Subcutaneous adipose tissue (tissue), 4 donors: Measurements from ENCODE around the gene MYO10. TPM values are rescaled to one million over a fixed set of nuclear protein-coding genes. Genes with fewer than 3 reads are reported as not detected.

Experiments
- total RNA-seq, 4 donors: library from RNA; depleted of rRNA; stranded (reverse); fragments of >200 nt; gene quantifications; one replicate each; pipeline ENCODE4 v1.1.0, GENCODE V29; 2016
- TF ChIP-seq, protein P1 (sequence below): fragments of 450-650 bp; IDR thresholded peaks from one replicate; pipeline ENCODE4 v1.5.1; 2016; ENCODE audit warnings: low read depth, mild to moderate bottlenecking, control low read depth, antibody characterized with exemption, moderate library complexity

The MYO10 gene
- total RNA-seq, 4 donors from 2014 or later = 7.0 to 33.0 (median 9.3) TPM

DNA sequence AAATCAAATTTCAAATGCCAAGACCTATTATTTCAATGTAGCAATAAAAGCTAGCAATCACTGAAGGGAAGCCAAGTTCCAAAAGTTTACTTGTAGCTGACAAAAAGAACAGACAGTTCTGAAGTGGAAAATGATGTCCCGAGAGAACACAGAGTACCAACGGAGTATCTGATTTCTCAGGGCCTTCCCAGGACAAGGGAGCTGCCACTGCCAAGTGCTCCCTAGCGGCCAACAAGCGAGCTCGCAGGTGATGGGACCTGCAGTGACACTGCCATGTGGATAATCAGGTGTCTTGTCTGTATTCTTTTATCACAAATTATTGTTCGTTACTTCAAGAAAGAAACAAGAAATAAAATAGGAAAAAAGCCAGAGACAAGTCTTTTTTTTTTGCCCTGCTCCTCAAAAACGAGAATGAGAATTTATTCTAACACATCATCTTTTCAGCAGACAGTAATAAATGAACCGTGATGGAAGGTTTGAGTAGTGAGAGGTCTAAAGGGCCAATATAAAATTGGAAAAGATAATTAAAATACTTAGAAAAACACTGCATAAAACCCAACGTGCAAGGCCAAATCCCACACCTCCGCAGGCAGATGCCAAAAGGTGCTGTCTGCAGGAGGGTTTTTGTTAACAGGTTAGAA is 159.4 kb downstream of the MYO10 start:
- TF ChIP-seq, protein P1, sequence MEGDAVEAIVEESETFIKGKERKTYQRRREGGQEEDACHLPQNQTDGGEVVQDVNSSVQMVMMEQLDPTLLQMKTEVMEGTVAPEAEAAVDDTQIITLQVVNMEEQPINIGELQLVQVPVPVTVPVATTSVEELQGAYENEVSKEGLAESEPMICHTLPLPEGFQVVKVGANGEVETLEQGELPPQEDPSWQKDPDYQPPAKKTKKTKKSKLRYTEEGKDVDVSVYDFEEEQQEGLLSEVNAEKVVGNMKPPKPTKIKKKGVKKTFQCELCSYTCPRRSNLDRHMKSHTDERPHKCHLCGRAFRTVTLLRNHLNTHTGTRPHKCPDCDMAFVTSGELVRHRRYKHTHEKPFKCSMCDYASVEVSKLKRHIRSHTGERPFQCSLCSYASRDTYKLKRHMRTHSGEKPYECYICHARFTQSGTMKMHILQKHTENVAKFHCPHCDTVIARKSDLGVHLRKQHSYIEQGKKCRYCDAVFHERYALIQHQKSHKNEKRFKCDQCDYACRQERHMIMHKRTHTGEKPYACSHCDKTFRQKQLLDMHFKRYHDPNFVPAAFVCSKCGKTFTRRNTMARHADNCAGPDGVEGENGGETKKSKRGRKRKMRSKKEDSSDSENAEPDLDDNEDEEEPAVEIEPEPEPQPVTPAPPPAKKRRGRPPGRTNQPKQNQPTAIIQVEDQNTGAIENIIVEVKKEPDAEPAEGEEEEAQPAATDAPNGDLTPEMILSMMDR = no peak

DNA sequence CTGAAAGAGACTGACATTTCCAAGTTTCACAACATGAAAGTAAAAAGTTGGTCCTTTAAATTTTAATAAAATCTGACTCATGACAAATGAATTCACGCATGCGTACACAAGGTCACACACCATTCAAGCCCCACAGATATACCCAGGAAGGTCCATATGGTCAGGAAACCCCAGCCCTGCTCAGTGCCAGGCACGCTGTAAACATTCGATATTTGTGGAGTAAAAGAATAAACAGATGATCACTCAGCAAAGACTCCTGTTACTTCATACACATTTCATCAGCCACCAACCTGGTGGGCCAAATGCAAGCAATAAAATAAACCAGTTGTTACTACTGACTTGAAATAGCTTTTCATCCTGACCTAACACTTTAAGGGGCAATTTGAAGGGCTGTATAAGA is 161.3 kb downstream of the MYO10 start:
- TF ChIP-seq, protein P1 = no peak

DNA sequence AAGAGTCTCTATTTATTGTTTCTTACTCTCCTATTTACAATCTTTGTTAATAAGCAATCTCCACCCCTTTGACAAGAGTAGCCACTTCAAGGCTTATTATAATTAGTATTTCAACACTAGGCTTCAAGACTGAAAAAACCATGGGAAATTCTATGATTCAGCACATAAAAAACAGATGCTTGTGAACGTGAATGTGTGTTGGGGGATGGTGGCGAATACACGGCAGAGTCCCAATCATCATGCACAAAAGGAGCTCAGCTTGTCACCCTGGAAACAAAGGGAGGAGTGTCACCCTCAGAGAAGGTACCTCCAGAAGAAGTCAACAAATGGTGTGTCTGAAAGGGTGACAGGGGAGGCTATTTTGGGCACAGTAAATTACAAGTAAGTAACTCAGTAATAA is 162.1 kb downstream of the MYO10 start:
- TF ChIP-seq, protein P1 = no peak

DNA sequence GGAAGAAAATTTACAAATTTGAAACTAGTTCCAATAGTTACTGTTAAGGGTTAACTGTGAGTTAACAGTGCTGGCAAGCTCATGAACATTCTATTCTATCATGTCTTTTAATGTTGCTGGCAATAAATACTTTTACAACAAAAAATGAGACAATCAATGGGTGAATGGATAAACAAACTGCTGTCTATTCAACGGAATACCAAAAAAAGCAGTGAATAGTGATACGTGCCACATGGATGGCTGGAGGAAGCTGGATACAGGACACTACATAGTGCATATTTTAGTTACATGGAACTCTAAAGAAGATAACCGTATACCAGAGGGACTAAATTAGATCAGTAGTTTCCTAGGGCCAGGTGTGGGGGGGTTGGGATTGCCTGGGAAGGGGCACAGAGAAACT is 163.5 kb downstream of the MYO10 start:
- TF ChIP-seq, protein P1 = no peak

DNA sequence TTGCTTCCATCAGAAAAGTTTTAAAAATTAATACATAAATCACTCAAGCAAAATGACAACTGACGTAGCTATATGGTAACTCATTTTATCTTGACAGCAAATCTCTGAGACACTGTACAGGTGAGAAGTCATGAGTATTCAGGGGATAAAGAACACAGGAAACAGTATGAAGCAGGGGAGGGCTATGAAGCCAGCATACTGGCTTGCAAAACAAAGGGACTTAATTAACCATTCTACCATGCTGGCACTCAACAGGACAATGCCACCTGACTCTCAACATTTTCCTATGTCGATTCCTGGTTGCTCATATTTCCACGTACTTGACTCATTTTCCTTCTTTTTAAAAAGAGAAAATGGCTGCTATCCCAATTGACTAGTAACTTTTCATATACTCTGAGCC is 167.9 kb downstream of the MYO10 start:
- TF ChIP-seq, protein P1 = no peak

DNA sequence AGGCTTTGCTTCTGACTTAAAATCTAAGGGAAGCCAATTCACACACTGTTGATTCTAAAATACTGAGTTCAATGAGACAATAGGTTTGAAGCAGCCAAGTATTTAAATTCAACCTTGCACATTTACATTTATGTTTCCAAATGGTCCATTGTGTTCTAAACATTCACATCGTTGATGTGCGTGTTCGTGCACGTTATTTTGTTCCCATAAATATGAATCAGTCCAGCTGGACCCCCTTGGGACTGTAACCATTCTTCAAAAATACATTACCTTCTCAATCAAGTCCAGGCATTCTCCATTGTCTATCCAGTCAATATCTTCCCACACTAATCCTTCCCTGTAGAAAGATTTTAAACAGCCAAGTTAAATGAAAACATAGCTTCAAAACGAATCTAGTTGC is 172.9 kb downstream of the MYO10 start:
- TF ChIP-seq, protein P1 = no peak

DNA sequence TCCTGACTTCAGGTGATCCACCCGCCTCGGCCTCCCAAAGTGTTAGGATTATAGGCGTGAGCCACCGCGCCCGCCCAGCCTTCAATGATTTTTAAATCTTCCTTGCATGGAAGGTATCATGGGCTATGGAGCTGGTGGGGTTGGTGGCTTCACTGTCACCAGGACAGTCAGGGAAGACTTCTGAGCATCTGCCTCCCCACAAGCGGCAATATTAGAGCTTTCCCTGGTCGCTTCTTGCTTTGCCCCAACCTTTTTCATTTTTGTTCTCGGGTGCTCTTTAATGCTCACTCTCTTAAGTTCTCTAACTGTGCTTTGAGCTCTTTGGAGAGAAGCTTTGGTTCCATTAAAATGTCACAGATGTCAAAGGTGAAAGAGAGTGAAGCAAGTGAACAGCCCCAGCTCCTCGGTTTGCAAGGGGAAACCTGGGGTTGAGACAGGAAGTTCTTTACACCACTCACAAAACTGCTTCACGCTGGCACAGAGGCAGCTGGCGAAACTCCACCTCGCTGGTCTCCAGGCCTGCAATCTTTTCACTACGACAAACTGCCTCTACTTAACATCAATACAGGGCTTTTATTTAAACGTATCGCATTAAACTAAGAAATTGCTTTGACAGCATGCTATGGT is 176.8 kb downstream of the MYO10 start:
- TF ChIP-seq, protein P1 = no peak
